HepG2 (cell line): ENCODE measurements around the gene DLG2. TPM values are rescaled to one million over a fixed set of nuclear protein-coding genes. Genes with fewer than 3 reads are reported as not detected.

Experiments used
- ATAC-seq: fragments of 200-7000 bp; cut with Tn5 transposase; 3 replicates; pipeline ENCODE4 v1.9.1; 2020; ENCODE audit warnings: mild to moderate bottlenecking, moderate library complexity
- BruUV-seq: library from RNA; stranded (reverse); fragments of 400-500 nt; replicated peaks from 2 replicates; lab custom pipeline; 2021; lab: Mats Ljungman, UMichigan
- CTCF ChIA-PET: fragments of 300-600 bp; formaldehyde crosslinking; extraction: SDS; loops from one replicate; lab custom pipeline; 2021; ENCODE audit warnings: low total read pairs, inconsistent platforms, low intra/inter-chr PET ratio; lab: Yijun Ruan, JAX
- POLR2A ChIA-PET: fragments of 350-600 bp; sonication (Branson Sonifier 250); formaldehyde crosslinking; loops from one replicate; lab custom pipeline; 2020; ENCODE audit warnings: antibody characterized with exemption, inconsistent platforms; lab: Yijun Ruan, JAX
- DNase-seq: peaks from one replicate; pipeline ENCODE4 v3.0.0-alpha.2; 2015; ENCODE audit warnings: low spot score
- FAIRE-seq: peaks from 3 replicates; lab custom pipeline; 2011; peaks lifted over from hg19 to GRCh38; lab: Jason Lieb, UNC
- H2AFZ ChIP-seq: one replicate; pipeline ENCODE4 v1.6.1; 2011; ENCODE audit warnings: low read length, inconsistent platforms
- H3K27ac ChIP-seq: fragments of 300-600 bp; 3 replicates; pipeline ENCODE4 v1.8.0; 2011; ENCODE audit warnings: mixed run types, mild to moderate bottlenecking, mixed read lengths, low read length, inconsistent platforms; ENCODE audit not compliant: insufficient read depth; ENCODE audit errors: extremely low read length
- H3K27me3 ChIP-seq, 2 experiments: fragments of 200-600 bp in 1 of 2; 2 replicates in 1 of 2; 3 replicates in 1 of 2; pipeline versions ENCODE4 v1.6.0 to v1.8.0; 2011; ENCODE audit warnings: low read length in 2 of 2, mild to moderate bottlenecking in 2 of 2, moderate library complexity in 2 of 2, inconsistent platforms in 1 of 2; ENCODE audit not compliant: insufficient read depth in 2 of 2, control insufficient read depth in 1 of 2
- H3K36me3 ChIP-seq, 2 experiments: fragments of 200-600 bp in 1 of 2; replicated peaks in 1 of 2; 2 replicates in 1 of 2; 3 replicates in 1 of 2; pipeline versions ENCODE4 v1.5.1 to v1.8.0; 2011; ENCODE audit warnings: low read length in 2 of 2, inconsistent platforms in 1 of 2; ENCODE audit not compliant: insufficient read depth in 2 of 2, control insufficient read depth in 1 of 2
- H3K4me1 ChIP-seq: 2 replicates; pipeline ENCODE4 v1.5.1; 2012; ENCODE audit warnings: low read length, inconsistent platforms; ENCODE audit not compliant: insufficient read depth
- H3K4me2 ChIP-seq: 2 replicates; pipeline ENCODE4 v1.6.0; 2011; ENCODE audit warnings: low read depth, low read length, inconsistent platforms
- H3K4me3 ChIP-seq, 3 experiments: fragments of 200-600 bp in 1 of 3; sonication (generic), shearing (Covaris generic) in 1 of 3; replicated peaks in 1 of 3; 2 replicates each; pipeline ENCODE4 v1.5.1; 2011 to 2016; ENCODE audit warnings: low read length in 3 of 3, inconsistent platforms in 2 of 3, low read depth in 2 of 3, mild to moderate bottlenecking in 2 of 3, control low read depth in 1 of 3, mixed read lengths in 1 of 3; ENCODE audit not compliant: insufficient read depth in 1 of 3
- H3K79me2 ChIP-seq: one replicate; pipeline ENCODE4 v1.6.1; 2011; ENCODE audit warnings: low read length, inconsistent platforms; ENCODE audit not compliant: insufficient read depth
- H3K9ac ChIP-seq: 2 replicates; pipeline ENCODE4 v1.6.0; 2011; ENCODE audit warnings: mild to moderate bottlenecking, low read depth, low read length, inconsistent platforms; ENCODE audit not compliant: insufficient read depth
- H3K9me3 ChIP-seq: 2 replicates; pipeline ENCODE4 v1.5.1; 2012; ENCODE audit warnings: mild to moderate bottlenecking, low read length
- H4K20me1 ChIP-seq: 2 replicates; pipeline ENCODE4 v1.6.0; 2011; ENCODE audit warnings: inconsistent platforms, mild to moderate bottlenecking, low read length, moderate library complexity; ENCODE audit not compliant: insufficient read depth
- KLF11 ChIP-seq: IDR thresholded peaks from 2 replicates; pipeline ENCODE4 v1.6.1; 2016; ENCODE audit warnings: missing compliant biosample characterization
- MAFK ChIP-seq, 2 experiments: IDR thresholded peaks in 1 of 2; conservative IDR thresholded peaks in 1 of 2; 2 replicates each; pipeline ENCODE4 v1.6.1; 2011; ENCODE audit warnings: improper control_type of control experiment in 2 of 2, low read length in 2 of 2
- SMC3 ChIP-seq: IDR thresholded peaks from 2 replicates; pipeline ENCODE4 v1.6.1; 2011; ENCODE audit warnings: low read length, improper control_type of control experiment
- ZBTB37 ChIP-seq: sonication (generic); formaldehyde crosslinking; IDR thresholded peaks from 2 replicates; pipeline ENCODE4 v1.4.0; 2020; ENCODE audit warnings: mild to moderate bottlenecking, missing genetic modification reagents
- ZHX2 ChIP-seq, 2 experiments: sonication (generic) in 1 of 2; formaldehyde crosslinking in 1 of 2; IDR thresholded peaks; 2 replicates each; pipeline versions ENCODE4 v1.6.1 to v1.9.0; 2014 to 2022; ENCODE audit warnings: antibody characterized with exemption in 1 of 2, borderline replicate concordance in 1 of 2, inconsistent platforms in 1 of 2, low read depth in 1 of 2, missing genetic modification reagents in 1 of 2
- ZSCAN21 ChIP-seq: sonication (generic); formaldehyde crosslinking; IDR thresholded peaks from 2 replicates; pipeline ENCODE4 v1.8.0; 2022; ENCODE audit warnings: mild to moderate bottlenecking, missing genetic modification reagents, moderate library complexity, borderline replicate concordance
- WGBS: methylation state at CpG from one replicate; pipeline ENCODE4 v1.1.6; 2017; ENCODE audit warnings: low lambda C conversion rate; 5-methylcytosine and 5-hydroxymethylcytosine counted together
- in situ Hi-C: cut with HindIII; loops from 2 replicates; pipeline ENCODE4 v1.10.0; 2017; ENCODE audit warnings: low pct_unique_long_range_greater_than_20kb; ENCODE audit not compliant: extremely low pct_ligation_motif_present
- intact Hi-C: fragments of 100-400 bp; cut with micrococcal nuclease; formaldehyde crosslinking; loops from one replicate; pipeline ENCODE4 v1.10.0; 2022; ENCODE audit not compliant: unreplicated experiment
- polyA plus RNA-seq, 8 experiments: library from polyadenylated mRNA; depleted of rRNA in 3 of 8; stranded (reverse) in 7 of 8; unstranded in 1 of 8; fragments of >200 nt; fragmentation: Illumina TruSeq in 4 of 8; extraction: Trizol in 4 of 8; gene quantifications; 2 replicates each; pipeline versions ENCODE4 v1.2.1 to v1.2.3, GENCODE V29; 2011 to 2016; ENCODE audit warnings: low read depth in 4 of 8, missing spikeins in 1 of 8, mixed read lengths in 1 of 8; ENCODE audit not compliant: insufficient read depth in 1 of 8
- total RNA-seq, 5 experiments: library from RNA; depleted of rRNA; stranded (reverse); fragments of >200 nt; fragmentation: Illumina TruSeq; extraction: Trizol; gene quantifications; 2 replicates each; pipeline ENCODE4 v1.2.3, GENCODE V29; 2016; ENCODE audit warnings: low read depth in 1 of 5
- TF ChIP-seq, protein P1 (sequence below): sonication (generic); formaldehyde crosslinking; IDR thresholded peaks from 2 replicates; pipeline ENCODE4 v1.4.0; 2020; ENCODE audit warnings: missing genetic modification reagents, low read depth, mild to moderate bottlenecking, borderline replicate concordance

Gene DLG2
- total and polyA plus RNA-seq, 2 of the 13 experiments (the other 11 are each of a cell fraction or from before 2014, with no cell fraction given): 0.46 to 1.0 TPM

- Histone ChIP-seq H3K27ac (no peak overlapping the region), H3K79me2 (no peaks in the 10 kb centered on the region), H3K4me3 (no peak overlapping the region), H3K4me1 (peaks cover 4% of the 10 kb centered on the region), H2AFZ (no peak overlapping the region), H3K9ac (no peak overlapping the region), H3K36me3 (no peaks in the 10 kb centered on the region), H4K20me1 (no peaks in the 10 kb centered on the region), H3K27me3 (no peaks in the 10 kb centered on the region), H3K9me3 (no peaks in the 10 kb centered on the region), H3K4me2 (no peak overlapping the region)
- in situ Hi-C loops (no loop called here), intact Hi-C loops (no loop called here)
- DNase-seq (no peak), FAIRE-seq (no peak), ATAC-seq (no peak)
- CTCF ChIA-PET: no interaction called here
- POLR2A ChIA-PET: no interaction called here
- TF ChIP-seq KLF11 (CRISPR knock-in tag) (no peak), ZBTB37 (no peak)
- no TSS peak for BruUV-seq
Measured at GRCh38 chr11:83914995-83915394, 1712.1 kb downstream of the DLG2 start.

DNA sequence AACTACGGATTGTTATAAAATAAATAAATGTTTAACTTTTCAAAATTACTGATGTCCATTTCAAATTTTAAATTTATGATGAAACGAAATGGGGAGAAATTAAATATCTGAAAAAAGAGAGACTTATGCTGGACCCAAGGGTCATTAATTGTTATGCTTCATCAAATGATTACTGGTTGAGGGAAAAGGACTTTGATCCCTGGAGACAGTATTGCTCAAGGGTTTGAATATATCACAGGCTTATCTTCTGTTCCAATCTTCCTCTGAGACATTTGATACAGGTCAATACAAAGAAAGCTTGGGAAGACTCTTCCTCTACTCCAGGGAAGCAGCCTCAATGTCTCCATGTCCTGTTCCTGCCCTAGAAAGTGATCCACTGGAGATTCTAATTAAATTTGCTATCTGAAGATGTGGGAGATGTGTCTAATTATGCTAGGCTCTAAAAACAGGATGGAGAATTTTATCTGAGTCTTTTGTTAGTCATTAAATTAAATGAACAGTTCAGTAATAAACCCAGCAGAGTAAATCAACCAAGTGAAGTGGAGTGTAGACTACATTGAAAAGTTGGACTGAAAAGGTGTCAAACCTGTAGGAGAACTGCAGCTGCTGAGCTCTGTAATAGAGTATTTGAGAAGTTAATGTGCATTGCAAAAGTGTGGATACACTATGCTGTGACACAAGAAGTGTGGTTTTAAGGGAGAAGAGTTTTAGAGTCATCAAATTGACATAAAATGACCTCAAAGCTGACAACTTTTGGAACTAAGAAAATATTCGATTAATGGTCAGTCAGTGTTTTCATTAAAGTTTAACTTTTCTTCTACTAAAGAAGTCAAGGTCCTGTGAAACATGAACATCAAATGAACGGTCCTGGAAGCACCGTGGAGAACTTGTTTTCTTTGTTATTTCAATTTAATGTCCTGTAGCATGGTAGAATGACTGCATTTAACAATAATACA lies 1717.3 kb downstream of the DLG2 start:
- H2AFZ ChIP-seq: no peak overlapping the region
- no peaks in the 10 kb centered on the region for H4K20me1 ChIP-seq
- FAIRE-seq: no peak
- no peaks in the 10 kb centered on the region for H3K27me3 ChIP-seq
- H3K9me3 ChIP-seq: no peaks in the 10 kb centered on the region
- BruUV-seq: no TSS peak
- H3K4me3 ChIP-seq: no peak overlapping the region
- H3K36me3 ChIP-seq: no peaks in the 10 kb centered on the region
- peaks cover 8% of the 10 kb centered on the region for H3K4me1 ChIP-seq
- ChIA-PET CTCF (no interaction called here), POLR2A (no interaction called here)
- no peaks in the 10 kb centered on the region for H3K79me2 ChIP-seq
- H3K9ac ChIP-seq: no peak overlapping the region
- no peak overlapping the region for H3K27ac ChIP-seq
- intact Hi-C loops (no loop called here), in situ Hi-C loops (no loop called here)
- H3K4me2 ChIP-seq: no peak overlapping the region
- no peak for DNase-seq
- WGBS: 4% methylated on average over 5 of the region's 5 CpGs
- ATAC-seq: no peak
- TF ChIP-seq SMC3 (no peak), ZSCAN21 (CRISPR knock-in tag) (no peak), MAFK (conservative IDR thresholded peaks at IDR 0.05 in 1 of 2, IDR thresholded peaks at IDR 0.05 in 1 of 2; ENCODE audit: low read length in 2 of 2) (no peak), ZHX2 (IDR thresholded peaks at IDR 0.05; ENCODE audit: low read depth) (no peak), ZHX2 (CRISPR knock-in tag; IDR thresholded peaks at IDR 0.05; ENCODE audit: borderline replicate concordance) (no peak)
- TF ChIP-seq, protein P1, sequence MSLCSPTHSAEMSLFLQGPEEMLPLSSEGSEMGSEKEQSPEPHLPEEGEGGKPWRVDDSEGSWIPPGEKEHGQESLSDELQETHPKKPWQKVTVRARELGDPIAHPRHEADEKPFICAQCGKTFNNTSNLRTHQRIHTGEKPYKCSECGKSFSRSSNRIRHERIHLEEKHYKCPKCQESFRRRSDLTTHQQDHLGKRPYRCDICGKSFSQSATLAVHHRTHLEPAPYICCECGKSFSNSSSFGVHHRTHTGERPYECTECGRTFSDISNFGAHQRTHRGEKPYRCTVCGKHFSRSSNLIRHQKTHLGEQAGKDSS (CRISPR knock-in tag): no peak
